OCI-LY7 (cell line): ENCODE measurements around the gene OMG. TPM values are rescaled to one million over a fixed set of nuclear protein-coding genes. Genes with fewer than 3 reads are reported as not detected.

ENCODE experiments used
- total RNA-seq, 2 experiments: library from RNA; depleted of rRNA in 1 of 2; stranded (reverse); fragments of >200 nt in 1 of 2; shearing (Covaris generic) in 1 of 2; gene quantifications; 2 replicates each; pipeline ENCODE4 v1.2.3, GENCODE V29; 2014 to 2022

Gene OMG
- total RNA-seq, 2 experiments from 2014 or later = 0.32 to 1.4 TPM

Other genes with a start within 250 kb of the OMG start
- 24.0 and 38.7 TPM in 2 replicates for gene NF1, start 202.3 kb downstream of the OMG start, total RNA-seq (2014; rRNA removed; shearing (Covaris generic))
- gene NF1, start 202.3 kb downstream of the OMG start, total RNA-seq (2022) = 64.8 and 72.0 TPM in 2 replicates
- gene EVI2B, start 16.8 kb upstream of the OMG start, total RNA-seq (2014; rRNA removed; shearing (Covaris generic)) = 14.5 and 17.4 TPM in 2 replicates
- 71.0 and 85.1 TPM in 2 replicates for gene EVI2B, start 16.8 kb upstream of the OMG start, total RNA-seq (2022)
- gene EVI2A, start 24.4 kb upstream of the OMG start, total RNA-seq (2014; rRNA removed; shearing (Covaris generic)) = 11.6 and 14.1 TPM in 2 replicates
- gene EVI2A, start 24.4 kb upstream of the OMG start, total RNA-seq (2022) = 28.1 and 31.3 TPM in 2 replicates
- 5.8 and 6.3 TPM in 2 replicates for gene RAB11FIP4, start 94.4 kb upstream of the OMG start, total RNA-seq (2014; rRNA removed; shearing (Covaris generic))
- 14.9 and 15.0 TPM in 2 replicates for gene RAB11FIP4, start 94.4 kb upstream of the OMG start, total RNA-seq (2022)